H7 (cell line): ENCODE measurements around the gene KCNC1. TPM values are rescaled to one million over a fixed set of nuclear protein-coding genes. Genes with fewer than 3 reads are reported as not detected.
A peak's percentile ranks its signal among the peaks of the same experiment; 100 is the strongest.

Source experiments
- DNase-seq: peaks from one replicate; pipeline ENCODE4 v3.0.0; 2012
- H3K27me3 ChIP-seq: 2 replicates; pipeline ENCODE4 v1.6.0; 2011; ENCODE audit warnings: mild to moderate bottlenecking, low read length; ENCODE audit not compliant: control insufficient read depth, insufficient read depth
- H3K36me3 ChIP-seq: replicated peaks from 2 replicates; pipeline ENCODE4 v1.5.1; 2011; ENCODE audit warnings: low read length; ENCODE audit not compliant: control insufficient read depth, insufficient read depth
- H3K4me3 ChIP-seq: 2 replicates; pipeline ENCODE4 v1.5.1; 2011; ENCODE audit warnings: low read depth, mild to moderate bottlenecking, control low read depth, low read length, moderate library complexity; ENCODE audit not compliant: insufficient read depth
- total RNA-seq: library from RNA; depleted of rRNA; stranded (reverse); fragments of >200 nt; shearing (Covaris generic); gene quantifications from 2 replicates; pipeline ENCODE4 v1.2.3, GENCODE V29; 2014

The KCNC1 gene
- total RNA-seq, 1 experiment from 2014 or later = not detected

- Histone ChIP-seq H3K36me3 (no peaks in the 10 kb centered on the region), H3K4me3 (no peak overlapping the region; the same call in 1 of the 2 replicates), H3K27me3 (peaks cover 86% of the 10 kb centered on the region)
- peak; percentile 73 for DNase-seq
These were observed 13.2 kb upstream of the KCNC1 start for GRCh38 chr11:17721242-17721999.

- peak; percentile 86 for DNase-seq
- H3K36me3 ChIP-seq = no peaks in the 10 kb centered on the region
- H3K4me3 ChIP-seq = no peak overlapping the region
- peaks cover 81% of the 10 kb centered on the region for H3K27me3 ChIP-seq
These were observed 12.5 kb upstream of the KCNC1 start for GRCh38 chr11:17722000-17722643.

GRCh38 chr11:17724020-17724908, 10.3 kb upstream of the KCNC1 start:
- no peak for DNase-seq
- Histone ChIP-seq H3K36me3 (no peaks in the 10 kb centered on the region), H3K27me3 (peaks cover 62% of the 10 kb centered on the region), H3K4me3 (no peak overlapping the region)

- H3K36me3 ChIP-seq = no peaks in the 10 kb centered on the region
- no peak for DNase-seq
- peaks cover 57% of the 10 kb centered on the region for H3K27me3 ChIP-seq
These were observed 9.4 kb upstream of the KCNC1 start for GRCh38 chr11:17725174-17725573.

GRCh38 chr11:17730137-17730536, 4.4 kb upstream of the KCNC1 start:
- H3K27me3 ChIP-seq = peaks cover 43% of the 10 kb centered on the region
- DNase-seq = no peak
- no peaks in the 10 kb centered on the region for H3K36me3 ChIP-seq
- no peak overlapping the region for H3K4me3 ChIP-seq

More at GRCh38 chr11:17725174-17725573, 9.4 kb upstream of the KCNC1 start:
- no peak overlapping the region for H3K4me3 ChIP-seq

- Histone ChIP-seq H3K27me3 (peaks cover 47% of the 10 kb centered on the region), H3K36me3 (no peaks in the 10 kb centered on the region), H3K4me3 (no peak overlapping the region)
- peak; percentile 92 for DNase-seq
These were observed 3.7 kb upstream of the KCNC1 start for GRCh38 chr11:17730608-17731462.

GRCh38 chr11:17733261-17733660, 1.3 kb upstream of the KCNC1 start:
- Histone ChIP-seq H3K36me3 (no peaks in the 10 kb centered on the region), H3K4me3 (no peak overlapping the region), H3K27me3 (peaks cover 69% of the 10 kb centered on the region)
- no peak for DNase-seq

- H3K27me3 ChIP-seq = peaks cover 72% of the 10 kb centered on the region
- peak overlapping the region; percentile 43 for H3K4me3 ChIP-seq
- H3K36me3 ChIP-seq = no peaks in the 10 kb centered on the region
- peak; percentile 94 for DNase-seq
These were observed 621 bp downstream of the KCNC1 start for GRCh38 chr11:17734986-17735817.

- Histone ChIP-seq H3K36me3 (no peaks in the 10 kb centered on the region), H3K27me3 (peaks cover 72% of the 10 kb centered on the region), H3K4me3 (peak overlapping the region; percentile 43)
- peak; percentile 90 for DNase-seq
These were observed 1.4 kb downstream of the KCNC1 start for GRCh38 chr11:17735818-17736578.

- DNase-seq = no peak
- Histone ChIP-seq H3K27me3 (peaks cover 71% of the 10 kb centered on the region), H3K4me3 (no peak overlapping the region), H3K36me3 (no peaks in the 10 kb centered on the region)
These were observed 2.0 kb downstream of the KCNC1 start for GRCh38 chr11:17736579-17736893.

- Histone ChIP-seq H3K4me3 (no peak overlapping the region), H3K27me3 (peaks cover 66% of the 10 kb centered on the region), H3K36me3 (no peaks in the 10 kb centered on the region)
- no peak for DNase-seq
These were observed 2.6 kb downstream of the KCNC1 start for GRCh38 chr11:17736930-17737817.
